SH-SY5Y (cell line): ENCODE measurements around the gene TRIM67.

Experiments
- GATA2 ChIP-seq: IDR thresholded peaks from 2 replicates; pipeline ENCODE4 v1.6.1; 2011; ENCODE audit warnings: mild to moderate bottlenecking, low read depth, low read length
- GATA3 ChIP-seq: IDR thresholded peaks from 2 replicates; pipeline ENCODE4 v1.6.1; 2011; ENCODE audit warnings: low read depth, mild to moderate bottlenecking, low read length, moderate library complexity

- TF ChIP-seq GATA3 (no peak), GATA2 (no peak)
Measured at GRCh38 chr1:231248778-231249177, 86.9 kb downstream of the TRIM67 start.
